GM18508 (cell line): Measurements from ENCODE around the gene MICU1.
"Not testable (repeated sequence)": the region's sequence is repeated elsewhere in the genome, so short reads cannot be mapped to it uniquely, and the experiment has no call there.

Source experiments
- ATAC-seq: cut with Tn5 transposase; IDR thresholded peaks from one replicate; pipeline ENCODE4 v1.9.1; 2021; ENCODE audit warnings: moderate number of reproducible peaks; ENCODE audit not compliant: insufficient read depth, unreplicated experiment

MICU1 gene, protein sequence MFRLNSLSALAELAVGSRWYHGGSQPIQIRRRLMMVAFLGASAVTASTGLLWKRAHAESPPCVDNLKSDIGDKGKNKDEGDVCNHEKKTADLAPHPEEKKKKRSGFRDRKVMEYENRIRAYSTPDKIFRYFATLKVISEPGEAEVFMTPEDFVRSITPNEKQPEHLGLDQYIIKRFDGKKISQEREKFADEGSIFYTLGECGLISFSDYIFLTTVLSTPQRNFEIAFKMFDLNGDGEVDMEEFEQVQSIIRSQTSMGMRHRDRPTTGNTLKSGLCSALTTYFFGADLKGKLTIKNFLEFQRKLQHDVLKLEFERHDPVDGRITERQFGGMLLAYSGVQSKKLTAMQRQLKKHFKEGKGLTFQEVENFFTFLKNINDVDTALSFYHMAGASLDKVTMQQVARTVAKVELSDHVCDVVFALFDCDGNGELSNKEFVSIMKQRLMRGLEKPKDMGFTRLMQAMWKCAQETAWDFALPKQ

GRCh38 chr10:72625608-72626443 is at the start of gene MICU1:
Gene MICU1 (minus strand): TSS chr10:72626079. CDS start chr10:72566793, 59,286 bp downstream.
- ATAC-seq: peak; percentile 70

GRCh38 chr10:72674174-72674573 is 48.3 kb upstream of the MICU1 start:
- ATAC-seq: not testable (repeated sequence)

- no peak for ATAC-seq
Observed at GRCh38 chr10:72673280-72673679, 47.4 kb upstream of the MICU1 start.

- ATAC-seq: no peak
Observed at GRCh38 chr10:72667207-72667864, 41.5 kb upstream of the MICU1 start.

GRCh38 chr10:72665925-72666324 is 40.0 kb upstream of the MICU1 start:
- no peak for ATAC-seq

GRCh38 chr10:72663971-72664370 is 38.1 kb upstream of the MICU1 start:
- ATAC-seq: no peak

- ATAC-seq: no peak
Observed at GRCh38 chr10:72661431-72661830, 35.6 kb upstream of the MICU1 start.

- no peak for ATAC-seq
Observed at GRCh38 chr10:72660220-72660619, 34.3 kb upstream of the MICU1 start.

GRCh38 chr10:72659694-72660093 is 33.8 kb upstream of the MICU1 start:
- no peak for ATAC-seq

- ATAC-seq: no peak
Observed at GRCh38 chr10:72658696-72659400, 33.0 kb upstream of the MICU1 start.

- ATAC-seq: no peak
Observed at GRCh38 chr10:72654720-72655119, 28.8 kb upstream of the MICU1 start.

GRCh38 chr10:72653383-72654096 is 27.7 kb upstream of the MICU1 start:
- no peak for ATAC-seq

DNA sequence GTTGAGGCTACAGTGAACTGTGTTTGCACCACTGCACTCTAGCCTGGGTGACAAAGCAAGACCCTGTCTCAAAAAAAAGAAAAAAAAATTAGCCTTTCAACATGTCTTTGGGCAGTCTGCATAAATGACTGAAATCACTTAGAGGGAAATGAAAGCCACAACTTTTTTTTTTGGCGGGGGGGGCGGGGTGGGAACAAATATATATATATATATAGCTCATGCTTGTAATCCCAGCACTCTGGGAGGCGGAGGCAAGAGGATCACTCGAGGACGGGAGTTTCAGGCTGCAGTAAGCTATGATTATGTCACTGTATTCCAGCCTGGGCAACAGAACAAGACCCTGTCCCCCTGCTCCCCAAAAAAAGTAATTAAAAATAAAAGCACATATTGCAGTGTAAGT is 23.4 kb upstream of the MICU1 start:
- no peak for ATAC-seq

DNA sequence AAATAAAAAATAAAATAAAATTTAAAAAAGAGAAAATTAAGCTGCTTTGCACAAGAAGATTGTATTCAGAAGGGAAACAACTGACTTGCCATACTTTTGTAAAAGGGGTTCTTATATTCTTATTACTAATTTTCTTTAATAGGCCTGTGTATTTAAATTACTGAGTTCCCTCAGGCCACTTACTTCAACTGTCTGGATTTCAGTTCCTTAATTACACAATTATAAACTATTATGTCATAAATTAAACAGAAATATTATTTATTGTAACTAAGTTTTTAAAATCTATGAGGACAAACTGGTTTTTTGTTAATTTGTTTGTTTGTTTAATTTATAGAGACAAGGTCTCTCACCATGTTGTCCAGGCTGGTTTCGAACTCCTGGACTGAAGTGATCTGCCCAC is 22.4 kb upstream of the MICU1 start:
- ATAC-seq: no peak

- not testable (repeated sequence) for ATAC-seq
Observed at GRCh38 chr10:72646971-72647370, 21.1 kb upstream of the MICU1 start.

GRCh38 chr10:72645263-72645858 is 19.5 kb upstream of the MICU1 start:
- no peak for ATAC-seq

GRCh38 chr10:72642318-72642717 is 16.4 kb upstream of the MICU1 start:
- ATAC-seq: no peak

GRCh38 chr10:72639441-72639873 is 13.6 kb upstream of the MICU1 start:
- no peak for ATAC-seq
